GM18511 (cell line): ENCODE results near the gene LCE1B.

ENCODE experiments used
- ATAC-seq: cut with Tn5 transposase; IDR thresholded peaks from one replicate; pipeline ENCODE4 v1.9.1; 2021; ENCODE audit warnings: mild to moderate bottlenecking, moderate library complexity; ENCODE audit not compliant: unreplicated experiment

Gene LCE1B

GRCh38 chr1:152811671-152812070 lies at the start of gene LCE1B:
Gene LCE1B (plus strand): TSS chr1:152811971. CDS start chr1:152812447, 476 bp downstream.
- ATAC-seq = no peak

- ATAC-seq = no peak
These were observed 42.8 kb upstream of the LCE1B start for GRCh38 chr1:152768847-152769533.

- no peak for ATAC-seq
These were observed 41.4 kb upstream of the LCE1B start for GRCh38 chr1:152770411-152770810.

GRCh38 chr1:152774875-152775274 lies 36.9 kb upstream of the LCE1B start, which contains the start of gene LCE1F:
Gene LCE1F (plus strand): TSS chr1:152775140. CDS start chr1:152776372, 1,232 bp downstream.
- no peak for ATAC-seq

GRCh38 chr1:152776361-152776760 lies 35.4 kb upstream of the LCE1B start:
- no peak for ATAC-seq

- ATAC-seq = no peak
These were observed 34.1 kb upstream of the LCE1B start for GRCh38 chr1:152777510-152778137.

- ATAC-seq = no peak
These were observed 28.7 kb upstream of the LCE1B start for GRCh38 chr1:152783095-152783494.

GRCh38 chr1:152786077-152786476 lies 25.7 kb upstream of the LCE1B start, which contains the start of gene LCE1E:
Gene LCE1E (plus strand): TSS chr1:152786257. CDS start chr1:152787300, 1,043 bp downstream.
- ATAC-seq = no peak

GRCh38 chr1:152795686-152796085 lies 16.1 kb upstream of the LCE1B start:
- no peak for ATAC-seq

- ATAC-seq = no peak
These were observed 15.3 kb upstream of the LCE1B start, which contains the start of gene LCE1D for GRCh38 chr1:152796421-152796820. Gene LCE1D (plus strand): TSS chr1:152796721. CDS start chr1:152797795, 1,074 bp downstream.

- no peak for ATAC-seq
These were observed 10.4 kb upstream of the LCE1B start for GRCh38 chr1:152801333-152801732.

- no peak for ATAC-seq
These were observed 5.2 kb upstream of the LCE1B start, which contains the start of gene LCE1C for GRCh38 chr1:152806576-152806975. Gene LCE1C (minus strand): TSS chr1:152806651. CDS start chr1:152805478, 1,173 bp downstream.

GRCh38 chr1:152811050-152811449 lies 721 bp upstream of the LCE1B start:
- no peak for ATAC-seq

- no peak for ATAC-seq
These were observed 5.5 kb downstream of the LCE1B start for GRCh38 chr1:152817309-152817708.

GRCh38 chr1:152823294-152823693 lies 11.5 kb downstream of the LCE1B start:
- ATAC-seq = no peak

- ATAC-seq = no peak
These were observed 13.2 kb downstream of the LCE1B start for GRCh38 chr1:152824964-152825363.

GRCh38 chr1:152827173-152827572 lies 15.4 kb downstream of the LCE1B start, which contains the start of gene LCE1A:
Gene LCE1A (plus strand): TSS chr1:152827473. CDS start chr1:152827473, 0 bp downstream.
- no peak for ATAC-seq

- no peak for ATAC-seq
These were observed 25.1 kb downstream of the LCE1B start for GRCh38 chr1:152836870-152837269.

- ATAC-seq = no peak
These were observed 30.8 kb downstream of the LCE1B start, which contains the start of gene LCE6A for GRCh38 chr1:152842556-152842955. Gene LCE6A (plus strand): TSS chr1:152842856. CDS start chr1:152843521, 665 bp downstream.

- no peak for ATAC-seq
These were observed 43.9 kb downstream of the LCE1B start for GRCh38 chr1:152855661-152856060.

GRCh38 chr1:152858062-152858461 lies 46.3 kb downstream of the LCE1B start:
- ATAC-seq = no peak

- ATAC-seq = no peak
These were observed 47.9 kb downstream of the LCE1B start, which contains the start of gene LCE7A for GRCh38 chr1:152859696-152860095. Gene LCE7A (plus strand): TSS chr1:152859996. CDS start chr1:152860698, 702 bp downstream.
